SK-N-SH (cell line): ENCODE results near the gene KRT222. TPM values are rescaled to one million over a fixed set of nuclear protein-coding genes. Genes with fewer than 3 reads are reported as not detected.

Source experiments
- CTCF ChIA-PET: fragments of 300-600, 350-600 bp; formaldehyde crosslinking; extraction: SDS; loops from one replicate; lab custom pipeline; 2021; lab: Yijun Ruan, JAX
- POLR2A ChIA-PET: fragments of 350-600 bp; sonication (Branson Sonifier 250); formaldehyde crosslinking; extraction: SDS; loops from one replicate; lab custom pipeline; 2020; ENCODE audit warnings: antibody characterized with exemption, inconsistent platforms; lab: Yijun Ruan, JAX
- DNase-seq: peaks from one replicate; pipeline ENCODE4 v3.0.0; 2012
- H2AFZ ChIP-seq: fragments of 200-600 bp; sonication (generic); 2 replicates; pipeline ENCODE4 v1.8.1; 2016; ENCODE audit warnings: antibody characterized with exemption, mild to moderate bottlenecking, low read depth
- H3F3A ChIP-seq: fragments of 200-600 bp; sonication (generic); replicated peaks from 2 replicates; pipeline ENCODE3; 2016; ENCODE audit warnings: antibody characterized with exemption, mild to moderate bottlenecking; ENCODE audit not compliant: insufficient read depth
- H3K27ac ChIP-seq, 2 experiments: fragments of 200-500 bp in 1 of 2; fragments of 200-600 bp in 1 of 2; sonication (Bioruptor generic) in 1 of 2; sonication (generic), shearing (Covaris generic) in 1 of 2; 2 replicates each; pipeline versions ENCODE4 v1.5.1 to v1.6.1; 2014 to 2016; ENCODE audit warnings: low read depth in 2 of 2, inconsistent platforms in 1 of 2, low read length in 1 of 2, mild to moderate bottlenecking in 1 of 2, mixed read lengths in 1 of 2
- H3K27me3 ChIP-seq: fragments of 200-600 bp; sonication (generic), shearing (Covaris generic); 2 replicates; pipeline ENCODE4 v1.6.1; 2016; ENCODE audit warnings: mixed run types; ENCODE audit not compliant: insufficient read depth
- H3K36me3 ChIP-seq, 2 experiments: fragments of 200-500 bp in 1 of 2; fragments of 200-600 bp in 1 of 2; sonication (Bioruptor generic) in 1 of 2; sonication (generic) in 1 of 2; replicated peaks in 1 of 2; 2 replicates each; pipeline versions ENCODE3 to v1.5.1; 2014 to 2016; ENCODE audit warnings: low read length in 1 of 2, mild to moderate bottlenecking in 1 of 2; ENCODE audit not compliant: insufficient read depth in 2 of 2, control insufficient read depth in 1 of 2
- H3K4me1 ChIP-seq, 2 experiments: fragments of 200-500 bp in 1 of 2; fragments of 200-600 bp in 1 of 2; sonication (Bioruptor generic) in 1 of 2; sonication (generic), shearing (Covaris generic) in 1 of 2; 2 replicates each; pipeline versions ENCODE4 v1.5.1 to v1.6.1; 2014 to 2016; ENCODE audit warnings: low read depth in 1 of 2, low read length in 1 of 2, mixed run types in 1 of 2; ENCODE audit not compliant: insufficient read depth in 2 of 2, control insufficient read depth in 1 of 2
- H3K4me2 ChIP-seq: fragments of 200-600 bp; sonication (generic), shearing (Covaris generic); 2 replicates; pipeline ENCODE4 v1.6.1; 2017; ENCODE audit warnings: mixed run types
- H3K4me3 ChIP-seq, 2 experiments: fragments of 200-500 bp in 1 of 2; fragments of 200-600 bp in 1 of 2; sonication (Bioruptor generic) in 1 of 2; sonication (generic), shearing (Covaris generic) in 1 of 2; 2 replicates each; pipeline versions ENCODE4 v1.5.1 to v1.8.1; 2014 to 2016; ENCODE audit warnings: low read depth in 2 of 2, inconsistent platforms in 1 of 2, low read length in 1 of 2, mild to moderate bottlenecking in 1 of 2, mixed read lengths in 1 of 2, moderate library complexity in 1 of 2
- H3K79me2 ChIP-seq: fragments of 200-600 bp; sonication (generic); 2 replicates; pipeline ENCODE4 v1.8.1; 2017; ENCODE audit warnings: mild to moderate bottlenecking; ENCODE audit not compliant: insufficient read depth
- H3K9ac ChIP-seq: fragments of 200-600 bp; sonication (generic); 2 replicates; pipeline ENCODE4 v1.6.1; 2017; ENCODE audit warnings: mixed run types
- H3K9me2 ChIP-seq: fragments of 200-600 bp; sonication (generic); 2 replicates; pipeline ENCODE4 v1.6.1; 2017; ENCODE audit warnings: mixed run types
- H3K9me3 ChIP-seq: fragments of 200-600 bp; sonication (generic); 2 replicates; pipeline ENCODE4 v1.6.1; 2017; ENCODE audit warnings: mixed run types, mild to moderate bottlenecking, moderate library complexity
- H4K20me1 ChIP-seq: fragments of 200-600 bp; sonication (generic); 2 replicates; pipeline ENCODE4 v1.6.1; 2017; ENCODE audit warnings: mild to moderate bottlenecking, mixed run types; ENCODE audit not compliant: insufficient read depth
- CHD2 ChIP-seq: fragments of 150-350 bp; IDR thresholded peaks from 2 replicates; pipeline ENCODE4 v1.6.1; 2018; ENCODE audit warnings: low read length; ENCODE audit not compliant: partially characterized antibody
- CTCF ChIP-seq: fragments of 200-600 bp; sonication (generic); IDR thresholded peaks from 2 replicates; pipeline ENCODE4 v1.6.1; 2017; ENCODE audit warnings: antibody characterized with exemption, mild to moderate bottlenecking, moderate library complexity
- ELF1 ChIP-seq: IDR thresholded peaks from 2 replicates; pipeline ENCODE4 v1.4.0; 2012
- EP300 ChIP-seq, 2 experiments: IDR thresholded peaks; 2 replicates each; pipeline versions ENCODE4 v1.4.0 to v1.6.1; 2012; ENCODE audit warnings: borderline replicate concordance in 1 of 2, low read depth in 1 of 2, low read length in 1 of 2
- EZH2phosphoT487 ChIP-seq: fragments of 200-600 bp; sonication (generic); IDR thresholded peaks from 2 replicates; pipeline ENCODE4 v1.6.1; 2017; ENCODE audit warnings: low read depth, mixed run types, mild to moderate bottlenecking, antibody characterized with exemption, moderate library complexity, borderline replicate concordance
- GABPA ChIP-seq: IDR thresholded peaks from 2 replicates; pipeline ENCODE4 v1.4.0; 2012; ENCODE audit warnings: low read depth, mild to moderate bottlenecking
- GATA2 ChIP-seq: sonication (generic); formaldehyde crosslinking; IDR thresholded peaks from 2 replicates; pipeline ENCODE4 v1.5.0; 2020; ENCODE audit warnings: mild to moderate bottlenecking, missing genetic modification reagents
- IRF3 ChIP-seq: fragments of 150-350 bp; IDR thresholded peaks from 2 replicates; pipeline ENCODE4 v1.6.1; 2016; ENCODE audit warnings: mild to moderate bottlenecking, low read depth, low read length
- MAX ChIP-seq: IDR thresholded peaks from 2 replicates; pipeline ENCODE4 v1.4.0; 2012; ENCODE audit warnings: low read depth
- MEF2A ChIP-seq: IDR thresholded peaks from 2 replicates; pipeline ENCODE4 v1.4.0; 2012; ENCODE audit warnings: low read depth, borderline replicate concordance
- NFIC ChIP-seq: IDR thresholded peaks from 2 replicates; pipeline ENCODE4 v1.4.0; 2012; ENCODE audit warnings: borderline replicate concordance
- NRF1 ChIP-seq: IDR thresholded peaks from 2 replicates; pipeline ENCODE4 v1.6.1; 2012; ENCODE audit warnings: low read depth, mild to moderate bottlenecking, low read length
- POLR2AphosphoS5 ChIP-seq: IDR thresholded peaks from 2 replicates; pipeline ENCODE4 v1.6.1; 2012; ENCODE audit warnings: low read depth, low read length
- REST ChIP-seq: IDR thresholded peaks from 2 replicates; pipeline ENCODE4 v1.6.1; 2012; ENCODE audit warnings: mild to moderate bottlenecking, low read depth, low read length, moderate library complexity
- RFX5 ChIP-seq: IDR thresholded peaks from 2 replicates; pipeline ENCODE4 v1.6.1; 2012; ENCODE audit warnings: mild to moderate bottlenecking, improper control_type of control experiment, low read length
- RXRA ChIP-seq: IDR thresholded peaks from 2 replicates; pipeline ENCODE4 v1.4.0; 2012; ENCODE audit warnings: low read depth, mild to moderate bottlenecking, borderline replicate concordance
- SIN3A ChIP-seq: IDR thresholded peaks from 2 replicates; pipeline ENCODE4 v1.6.1; 2012; ENCODE audit warnings: low read depth, mild to moderate bottlenecking, low read length, moderate library complexity, borderline replicate concordance
- TAF1 ChIP-seq: IDR thresholded peaks from 2 replicates; pipeline ENCODE4 v1.6.1; 2012; ENCODE audit warnings: low read depth, mild to moderate bottlenecking, low read length, moderate library complexity, borderline replicate concordance
- TCF12 ChIP-seq: IDR thresholded peaks from 2 replicates; pipeline ENCODE4 v1.4.0; 2012
- WGBS: methylation state at CpG from one replicate; pipeline ENCODE4 v1.1.6; 2017; ENCODE audit warnings: low lambda C conversion rate; 5-methylcytosine and 5-hydroxymethylcytosine counted together
- polyA plus RNA-seq, 3 experiments: library from polyadenylated mRNA; depleted of rRNA; stranded (reverse); fragments of >200 nt; gene quantifications; 2 replicates each; pipeline ENCODE4 v1.2.3, GENCODE V29; 2012

KRT222 gene
- polyA plus RNA-seq, 1 of the 3 experiments (the other 2 are of a cell fraction): not detected

GRCh38 chr17:40697297-40697696, 32.3 kb upstream of the KRT222 start:
- Histone ChIP-seq H3K27me3 (peaks cover 84% of the 10 kb centered on the region), H4K20me1 (no peaks in the 10 kb centered on the region), H3K36me3 (no peaks in the 10 kb centered on the region), H3K4me1 (no peaks in the 10 kb centered on the region; a peak in 1 of 4 replicates), H3K9ac (no peak overlapping the region), H2AFZ (no peak overlapping the region), H3K4me3 (no peak overlapping the region), H3F3A (no peaks in the 10 kb centered on the region), H3K9me2 (no peaks in the 10 kb centered on the region), H3K27ac (no peak overlapping the region), H3K79me2 (no peaks in the 10 kb centered on the region), H3K9me3 (no peaks in the 10 kb centered on the region), H3K4me2 (no peak overlapping the region)
- TF ChIP-seq EP300 (IDR thresholded peaks at IDR 0.05; ENCODE audit: borderline replicate concordance in 1 of 2, low read depth in 1 of 2, low read length in 1 of 2) (no peak), EZH2phosphoT487 (no peak), CHD2 (no peak), CTCF (no peak), REST (no peak), MEF2A (no peak), ELF1 (no peak), NRF1 (no peak), RFX5 (no peak), GABPA (no peak), TCF12 (no peak), GATA2 (CRISPR knock-in tag) (no peak), MAX (no peak), IRF3 (no peak), TAF1 (no peak), NFIC (no peak), POLR2AphosphoS5 (no peak), RXRA (no peak), SIN3A (no peak)
- ChIA-PET CTCF (interaction anchor here (0.7 kb wide), 1 partner anchor 96 kb away, joined by 3 read pairs; no protein-coding TSS in a partner anchor), POLR2A (no interaction called here)
- DNase-seq: no peak
- 24% methylated on average over 7 of the region's 7 CpGs for WGBS
